Right lobe of liver (tissue), 6 donors: Measurements from ENCODE around the gene NEDD4L. TPM values are rescaled to one million over a fixed set of nuclear protein-coding genes. Genes with fewer than 3 reads are reported as not detected.

Experiments used
- ATAC-seq, 4 donors: fragments of 200-7000 bp; cut with Tn5 transposase; one replicate each; pipeline ENCODE4 v1.9.1; 2020; ENCODE audit warnings: mild to moderate bottlenecking in 4 of 4, moderate library complexity in 4 of 4
- DNase-seq, 3 donors: peaks; one replicate each; pipeline ENCODE4 v3.0.0-alpha.2; 2020
- H3K27ac ChIP-seq, 3 donors: fragments of 200-600 bp; one replicate each; pipeline ENCODE4 v1.8.0; 2022
- H3K27me3 ChIP-seq, 2 donors: fragments of 200-600 bp; one replicate each; pipeline ENCODE4 v1.8.0; 2022
- H3K36me3 ChIP-seq, 4 donors: fragments of 200-600 bp; sonication (generic) in 1 of 4; one replicate each; pipeline versions ENCODE4 v1.5.1 to v1.8.0; 2017 to 2022; ENCODE audit warnings: control low read depth in 1 of 4
- H3K4me1 ChIP-seq, 4 donors: fragments of 200-600 bp; sonication (generic) in 1 of 4; one replicate each; pipeline versions ENCODE4 v1.5.1 to v1.8.0; 2017 to 2022; ENCODE audit warnings: control low read depth in 1 of 4
- H3K4me3 ChIP-seq, 3 donors: fragments of 200-600 bp; one replicate each; pipeline ENCODE4 v1.8.0; 2022
- H3K9me3 ChIP-seq, 4 donors: fragments of 200-600 bp; sonication (generic) in 1 of 4; one replicate each; pipeline versions ENCODE4 v1.5.1 to v1.8.0; 2017 to 2022; ENCODE audit warnings: control low read depth in 1 of 4
- POLR2A ChIP-seq: fragments of 450-650 bp; IDR thresholded peaks from one replicate; pipeline ENCODE4 v1.6.1; 2017; ENCODE audit warnings: antibody characterized with exemption, mild to moderate bottlenecking
- WGBS: methylation state at CpG from one replicate; pipeline ENCODE4 v1.1.6; 2018; ENCODE audit warnings: low coverage, low lambda C conversion rate; ENCODE audit not compliant: insufficient coverage; ENCODE audit errors: missing lambda C conversion rate; 5-methylcytosine and 5-hydroxymethylcytosine counted together
- intact Hi-C, 2 donors: fragments of 100-400 bp; cut with DNase I; formaldehyde crosslinking; loops; one replicate each; pipeline versions ENCODE4 v1.11.2 to v1.14.1; 2022
- total RNA-seq, 6 experiments: library from RNA; depleted of rRNA in 2 of 6; stranded (reverse); fragments of >200 nt in 2 of 6; fragmentation: NEBNext Ultra II Directional in 3 of 6; extraction: Animal tissue kit (Norgen Biotek cat#: 25700) in 3 of 6; gene quantifications; one replicate each; pipeline versions ENCODE4 v1.1.0 to v1.2.4, GENCODE V29; 2016 to 2023
- TF ChIP-seq, protein P1 (sequence below), 4 donors: fragments of 200-600 bp in 3 of 4; fragments of 450-650 bp in 1 of 4; IDR thresholded peaks; one replicate each; pipeline versions ENCODE4 v1.5.1 to v1.8.0; 2016 to 2022; ENCODE audit warnings: antibody characterized with exemption in 4 of 4, mild to moderate bottlenecking in 2 of 4
- donor health status: DM: no; HTN: yes; CAD: no.
- donor health status: DM: no; HTN: no; CAD: no.
- donor health status: DM: no; HTN: no; CAD: no.
- donor health status: DM: no; HTN: yes; CAD: no.
- donor health status: DM: no; HTN: yes; CAD: no.

NEDD4L gene
- total RNA-seq, 6 experiments from 2014 or later = 21.5 to 41.0 (median 33.2) TPM

DNA sequence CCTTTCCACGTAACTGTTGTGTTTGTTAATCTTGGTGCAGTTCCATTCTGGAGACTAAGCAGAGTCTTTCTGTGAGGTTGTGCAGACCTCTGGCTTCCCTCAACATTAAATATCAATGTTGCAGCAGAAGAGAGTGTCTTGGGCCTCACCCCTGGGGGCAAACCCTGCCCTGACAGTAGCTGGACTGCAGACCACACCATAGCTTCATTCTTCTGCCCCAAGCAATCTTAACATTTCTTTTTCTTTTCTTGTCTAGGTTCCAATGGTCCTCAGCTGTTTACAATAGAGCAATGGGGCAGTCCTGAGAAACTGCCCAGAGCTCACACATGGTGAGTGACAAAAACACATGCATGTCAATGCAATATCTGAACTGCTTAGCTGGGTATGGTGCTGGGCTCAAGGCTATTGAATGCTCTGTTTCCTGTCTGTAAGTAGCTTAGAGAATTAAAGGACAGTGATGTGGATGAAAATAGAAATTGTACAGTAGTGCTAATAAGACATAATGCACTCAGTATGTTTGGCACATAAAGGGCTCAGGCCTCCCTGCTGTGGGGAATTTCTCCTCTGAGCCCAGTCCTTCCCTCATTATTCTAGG lies 347.3 kb downstream of the NEDD4L start:
- Histone ChIP-seq H3K4me1 (no peaks in the 10 kb centered on the region), H3K9me3 (no peaks in the 10 kb centered on the region), H3K27me3 (no peaks in the 10 kb centered on the region), H3K36me3 (peaks cover 0 to 9% (median 3%) of the 10 kb centered on the region in 4 donors), H3K27ac (no peak overlapping the region), H3K4me3 (no peak overlapping the region)
- TF ChIP-seq, protein P1, sequence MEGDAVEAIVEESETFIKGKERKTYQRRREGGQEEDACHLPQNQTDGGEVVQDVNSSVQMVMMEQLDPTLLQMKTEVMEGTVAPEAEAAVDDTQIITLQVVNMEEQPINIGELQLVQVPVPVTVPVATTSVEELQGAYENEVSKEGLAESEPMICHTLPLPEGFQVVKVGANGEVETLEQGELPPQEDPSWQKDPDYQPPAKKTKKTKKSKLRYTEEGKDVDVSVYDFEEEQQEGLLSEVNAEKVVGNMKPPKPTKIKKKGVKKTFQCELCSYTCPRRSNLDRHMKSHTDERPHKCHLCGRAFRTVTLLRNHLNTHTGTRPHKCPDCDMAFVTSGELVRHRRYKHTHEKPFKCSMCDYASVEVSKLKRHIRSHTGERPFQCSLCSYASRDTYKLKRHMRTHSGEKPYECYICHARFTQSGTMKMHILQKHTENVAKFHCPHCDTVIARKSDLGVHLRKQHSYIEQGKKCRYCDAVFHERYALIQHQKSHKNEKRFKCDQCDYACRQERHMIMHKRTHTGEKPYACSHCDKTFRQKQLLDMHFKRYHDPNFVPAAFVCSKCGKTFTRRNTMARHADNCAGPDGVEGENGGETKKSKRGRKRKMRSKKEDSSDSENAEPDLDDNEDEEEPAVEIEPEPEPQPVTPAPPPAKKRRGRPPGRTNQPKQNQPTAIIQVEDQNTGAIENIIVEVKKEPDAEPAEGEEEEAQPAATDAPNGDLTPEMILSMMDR (IDR thresholded peaks at IDR 0.05) = no peak
- no peak for TF ChIP-seq POLR2A
- DNase-seq = no peak
- WGBS = 100% methylated on average over 1 of the region's 1 CpG
- no peak for ATAC-seq
- intact Hi-C loops = no loop called here

DNA sequence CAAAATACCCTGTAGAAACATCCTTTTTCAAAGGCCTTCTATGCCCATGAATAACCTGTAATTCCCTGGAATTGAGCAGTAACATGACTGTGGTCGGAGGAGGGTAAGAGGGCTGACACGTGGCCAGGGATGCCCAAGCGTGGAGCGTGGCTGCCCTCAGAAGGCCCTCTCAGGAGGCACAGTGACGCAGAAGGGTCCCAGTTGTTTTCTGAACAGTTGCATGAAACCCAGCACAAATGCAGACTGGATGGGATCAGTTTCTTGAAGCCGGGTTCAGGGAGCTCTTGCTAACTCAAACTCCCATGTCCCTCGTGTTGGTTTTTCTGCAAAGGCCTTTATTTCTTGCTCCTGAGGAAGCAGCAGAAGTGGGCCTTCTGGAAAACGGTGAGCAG lies 347.9 kb downstream of the NEDD4L start:
- H3K27ac ChIP-seq = no peak overlapping the region
- no peaks in the 10 kb centered on the region for H3K27me3 ChIP-seq
- 95% methylated on average over 5 of the region's 8 CpGs for WGBS
- ATAC-seq = no peak
- H3K9me3 ChIP-seq = no peaks in the 10 kb centered on the region
- TF ChIP-seq POLR2A = no peak
- TF ChIP-seq, protein P1 (IDR thresholded peaks at IDR 0.05) = no peak
- no peaks in the 10 kb centered on the region for H3K4me1 ChIP-seq
- intact Hi-C loops = no loop called here
- no peak overlapping the region for H3K4me3 ChIP-seq
- peaks cover 0 to 9% (median 3%) of the 10 kb centered on the region in 4 donors for H3K36me3 ChIP-seq
- DNase-seq = no peak

DNA sequence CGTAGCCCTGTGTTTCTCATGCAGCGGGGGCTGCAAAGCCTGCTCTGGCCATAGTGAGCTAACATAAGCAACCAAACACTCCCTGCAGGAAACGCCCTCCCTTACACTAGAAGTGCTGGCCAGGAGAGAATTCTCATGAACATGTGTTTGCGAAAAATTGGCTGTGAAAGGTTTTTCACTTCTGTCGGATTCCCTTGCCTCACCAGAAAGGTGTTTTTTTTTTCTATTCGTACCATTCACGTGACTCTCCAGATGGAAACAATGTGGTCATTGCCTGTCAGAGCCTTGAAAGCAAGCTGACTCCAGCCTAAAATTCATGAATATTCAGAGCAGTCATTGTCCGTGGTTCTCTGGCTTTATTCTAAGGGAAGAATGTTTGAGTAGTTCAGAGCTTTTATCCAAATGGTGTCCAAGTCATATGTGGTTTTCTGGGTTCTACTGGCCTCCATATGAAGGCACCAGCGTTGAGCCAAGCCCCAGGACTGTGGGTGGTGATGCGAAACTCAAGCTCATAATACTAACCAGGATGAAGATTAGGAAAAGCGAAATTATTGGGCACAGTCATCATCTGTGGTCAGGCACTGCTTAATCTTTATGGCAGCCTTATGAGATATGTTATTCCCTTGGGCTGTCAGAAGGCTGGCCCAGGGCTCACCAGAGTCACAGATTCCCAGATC lies 348.4 kb downstream of the NEDD4L start:
- H3K36me3 ChIP-seq = peaks cover 0 to 9% (median 3%) of the 10 kb centered on the region in 4 donors
- no peak overlapping the region for H3K4me3 ChIP-seq
- DNase-seq (no peak), ATAC-seq (no peak)
- H3K9me3 ChIP-seq = no peaks in the 10 kb centered on the region
- H3K27ac ChIP-seq = no peak overlapping the region
- no peaks in the 10 kb centered on the region for H3K27me3 ChIP-seq
- H3K4me1 ChIP-seq = no peaks in the 10 kb centered on the region
- TF ChIP-seq, protein P1 (IDR thresholded peaks at IDR 0.05) = no peak
- no peak for TF ChIP-seq POLR2A
- 78% methylated on average over 4 of the region's 11 CpGs for WGBS
- intact Hi-C loops = no loop called here

DNA sequence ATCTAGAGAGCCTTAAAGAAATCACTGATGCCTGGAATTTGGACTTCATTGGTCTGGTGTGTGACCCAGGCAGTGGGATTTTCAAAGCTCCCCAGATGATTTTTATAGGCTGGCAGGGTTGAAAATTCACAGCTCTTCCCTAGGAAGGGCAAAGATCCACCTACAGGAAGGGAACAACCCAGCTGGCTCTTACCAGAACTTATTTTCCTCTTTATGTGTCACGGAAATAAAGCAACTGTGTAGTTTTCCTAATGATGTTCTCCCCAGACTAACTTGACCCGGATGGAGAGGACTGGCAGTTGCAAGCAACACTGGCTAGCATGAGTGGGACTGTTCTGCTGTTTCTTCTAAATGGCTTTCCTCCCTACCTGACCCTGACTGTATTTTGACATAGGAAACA lies 349.3 kb downstream of the NEDD4L start:
- no peak for ATAC-seq

More for the DNA sequence above, 349.3 kb downstream of the NEDD4L start:
- no peaks in the 10 kb centered on the region for H3K4me1 ChIP-seq
- peaks cover 0 to 9% (median 3%) of the 10 kb centered on the region in 4 donors for H3K36me3 ChIP-seq
- intact Hi-C loops = no loop called here
- DNase-seq = no peak
- H3K4me3 ChIP-seq = no peak overlapping the region
- WGBS = no CpG with 5 or more reads among the region's 2 CpGs
- H3K9me3 ChIP-seq = no peaks in the 10 kb centered on the region
- TF ChIP-seq POLR2A = no peak
- TF ChIP-seq, protein P1 (IDR thresholded peaks at IDR 0.05) = no peak
- H3K27me3 ChIP-seq = no peaks in the 10 kb centered on the region
- no peak overlapping the region for H3K27ac ChIP-seq
